GM21529 (cell line): ENCODE results near the gene KCNJ12.
"Not testable (repeated sequence)": the region's sequence is repeated elsewhere in the genome, so short reads cannot be mapped to it uniquely, and the experiment has no call there.

Experiments
- ATAC-seq: cut with Tn5 transposase; IDR thresholded peaks from one replicate; pipeline ENCODE4 v1.9.1; 2021; ENCODE audit not compliant: unreplicated experiment

Gene KCNJ12

DNA sequence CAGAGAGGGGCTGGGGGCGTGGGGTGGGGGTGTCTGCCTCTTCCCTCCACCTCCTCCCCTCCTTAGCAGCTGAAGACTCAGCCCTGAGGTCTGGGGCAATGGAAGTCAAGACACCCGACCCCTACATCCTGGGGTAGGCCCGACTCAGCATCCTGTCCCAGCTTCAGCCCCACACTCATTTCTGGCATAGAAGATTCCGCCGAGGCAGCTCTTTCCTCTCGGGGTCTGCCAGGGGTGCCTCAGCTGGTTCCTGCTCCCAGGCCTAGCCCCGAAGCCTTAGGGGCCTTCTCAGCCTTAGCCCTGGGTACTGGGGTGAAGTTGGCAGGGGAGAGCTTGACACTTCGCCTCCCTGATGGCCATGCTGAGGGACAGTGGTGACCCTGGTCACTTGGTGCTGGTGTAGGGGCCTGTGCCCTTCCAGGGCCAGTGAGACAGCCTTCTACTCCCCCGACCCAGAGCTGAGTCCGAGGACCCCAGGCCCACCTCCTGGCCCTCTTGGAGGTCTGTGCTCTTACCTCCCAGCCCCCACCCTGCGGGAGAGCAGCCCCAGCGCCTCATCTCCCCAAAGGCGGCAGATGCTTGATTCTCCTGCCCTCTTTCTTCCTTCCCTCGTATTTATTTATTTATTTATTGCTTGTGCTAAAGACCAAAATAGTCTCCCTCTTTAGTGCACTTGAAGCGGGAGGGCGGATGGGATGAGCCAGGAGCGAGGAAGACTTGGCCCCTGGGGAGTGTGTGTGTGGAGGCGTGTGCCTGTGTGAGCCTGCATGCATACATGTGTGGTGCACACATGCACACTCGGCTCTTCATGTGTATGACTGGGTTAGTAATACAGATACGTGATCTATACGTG is 42.5 kb downstream of the KCNJ12 start:
- ATAC-seq, result no peak

DNA sequence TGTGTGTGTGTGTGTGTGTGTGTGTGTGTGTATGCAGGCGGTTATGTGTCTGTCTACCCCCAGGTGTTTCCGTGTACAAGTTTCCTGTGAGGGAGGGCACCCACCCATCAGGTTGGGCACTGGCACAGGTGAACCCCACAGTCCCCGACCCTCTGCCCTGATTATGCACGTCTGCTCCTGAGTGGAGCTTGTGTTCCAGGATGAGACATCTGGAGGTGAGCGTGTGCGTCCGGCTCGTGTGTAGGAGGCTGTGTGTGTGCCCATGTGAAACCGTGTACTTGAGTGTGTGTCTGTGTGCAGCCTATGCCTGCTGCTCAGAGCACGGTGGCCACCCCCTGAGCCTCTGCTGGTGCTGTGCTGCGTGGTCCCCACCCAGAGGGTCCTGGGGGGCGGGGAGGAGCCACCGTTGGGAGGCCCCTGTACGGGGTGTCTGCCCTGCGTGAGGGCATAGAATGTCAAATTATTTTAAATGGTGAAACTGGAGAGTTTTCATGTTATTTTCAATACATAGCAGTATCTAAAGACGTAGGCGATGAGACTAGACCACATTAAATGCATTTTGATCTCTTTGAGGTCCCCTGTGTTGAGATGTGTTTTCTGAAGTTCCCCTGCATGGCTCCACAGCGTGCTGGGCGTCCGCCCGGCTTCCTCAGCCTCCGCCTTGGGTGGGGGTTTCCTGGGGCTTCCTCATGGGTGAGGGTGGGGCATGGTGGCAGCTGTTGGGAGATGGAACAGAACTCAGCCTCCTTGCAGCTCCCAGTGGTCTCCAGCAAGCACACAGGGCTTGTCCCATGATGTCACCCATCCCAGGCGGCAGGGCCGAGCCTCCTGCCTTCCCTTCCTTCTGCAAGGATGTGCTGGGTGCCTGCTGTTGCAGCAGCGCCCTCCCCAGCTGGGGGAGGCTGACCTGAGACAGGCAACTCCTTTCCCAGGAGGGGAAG is 43.4 kb downstream of the KCNJ12 start:
- ATAC-seq, result no peak

DNA sequence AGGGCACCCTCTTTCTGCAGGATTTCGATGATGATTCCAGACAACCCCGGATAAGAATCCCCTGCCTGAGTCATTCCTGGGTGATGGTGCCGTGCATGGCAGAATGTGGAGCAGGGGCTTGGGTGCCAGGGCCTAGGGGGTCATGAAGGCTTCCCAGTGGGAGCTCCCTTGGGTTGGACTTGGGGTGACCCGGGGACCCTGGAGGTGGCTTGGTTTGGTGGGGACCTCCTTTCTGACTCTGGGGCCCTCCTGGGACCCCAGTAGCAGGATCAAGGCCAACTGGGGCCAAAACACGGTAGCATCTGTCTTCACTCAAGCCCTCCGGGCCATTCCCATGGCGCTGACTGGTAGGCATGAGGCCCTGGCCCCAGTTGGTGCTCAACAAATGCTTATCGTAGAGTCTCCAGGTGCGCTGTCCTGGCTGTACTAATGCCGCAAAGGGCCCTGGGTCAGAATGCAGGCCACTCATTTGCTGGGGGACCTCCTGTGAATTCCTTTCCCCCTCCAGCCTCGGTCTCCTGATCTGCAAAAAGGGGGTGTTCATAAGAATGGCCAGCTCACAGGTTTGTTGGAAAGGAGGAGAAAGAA is 44.4 kb downstream of the KCNJ12 start:
- ATAC-seq, result not testable (repeated sequence)

DNA sequence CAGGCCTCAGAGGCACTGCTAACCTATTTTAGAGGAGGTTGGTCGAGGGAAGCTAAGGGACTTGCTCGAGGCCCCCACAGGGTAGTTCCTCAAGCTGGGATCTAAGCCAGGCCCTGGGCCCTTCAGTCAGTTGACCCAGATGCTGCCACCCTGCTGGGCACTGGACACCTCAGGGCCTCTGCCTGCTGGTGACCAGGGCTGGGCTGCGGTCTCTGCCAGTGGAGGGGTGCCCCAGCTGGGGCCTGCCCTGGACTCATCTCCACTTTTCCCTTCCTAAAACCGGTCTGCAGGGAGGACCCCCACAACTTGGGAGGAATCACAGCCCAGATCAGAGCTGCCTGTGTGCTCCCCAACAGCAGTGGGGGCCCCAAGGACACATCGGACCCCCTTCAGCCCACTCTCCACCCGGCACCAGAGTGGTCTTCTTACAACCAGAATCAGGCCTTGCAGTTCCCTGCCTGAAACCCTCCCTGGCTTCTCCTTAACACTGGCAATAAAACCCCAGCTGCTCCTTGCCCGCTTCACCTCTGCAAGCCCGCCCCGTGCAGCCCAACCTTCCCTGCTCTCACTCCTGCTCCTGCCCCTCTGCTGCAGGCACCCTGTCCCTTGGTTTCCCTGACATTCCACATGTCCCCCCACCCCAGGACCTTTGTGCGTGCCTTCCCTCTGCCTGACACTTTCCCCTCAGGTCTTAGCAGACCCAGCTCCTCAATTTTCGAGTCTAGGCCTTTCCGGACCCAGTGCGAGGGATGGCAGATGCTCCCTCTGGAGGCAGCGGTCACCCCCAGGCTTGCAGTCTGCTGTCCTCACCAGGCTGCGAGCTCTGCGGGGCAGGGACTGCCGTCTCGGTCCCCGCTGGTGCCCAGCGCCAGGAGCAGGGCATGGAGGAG is 45.5 kb downstream of the KCNJ12 start:
- ATAC-seq, result not testable (repeated sequence)

GRCh38 chr17:21422311-21423189 is 46.4 kb downstream of the KCNJ12 start:
- not testable (repeated sequence) for ATAC-seq

DNA sequence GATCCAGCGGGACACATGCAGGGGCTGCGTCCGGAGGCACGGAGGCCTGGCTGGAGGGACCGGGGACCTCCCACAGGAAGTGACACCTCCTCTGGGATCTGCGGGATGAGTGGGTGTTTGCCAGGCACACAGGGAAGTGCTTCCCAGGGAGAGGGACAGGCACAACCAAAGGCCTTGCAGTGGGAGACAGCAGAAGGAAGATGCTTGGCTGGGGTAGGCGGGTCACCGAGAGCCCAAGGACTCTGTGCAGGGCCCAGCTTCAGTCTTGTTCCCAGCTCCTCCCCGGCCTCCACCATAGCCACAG is 47.0 kb downstream of the KCNJ12 start:
- ATAC-seq, result not testable (repeated sequence)

DNA sequence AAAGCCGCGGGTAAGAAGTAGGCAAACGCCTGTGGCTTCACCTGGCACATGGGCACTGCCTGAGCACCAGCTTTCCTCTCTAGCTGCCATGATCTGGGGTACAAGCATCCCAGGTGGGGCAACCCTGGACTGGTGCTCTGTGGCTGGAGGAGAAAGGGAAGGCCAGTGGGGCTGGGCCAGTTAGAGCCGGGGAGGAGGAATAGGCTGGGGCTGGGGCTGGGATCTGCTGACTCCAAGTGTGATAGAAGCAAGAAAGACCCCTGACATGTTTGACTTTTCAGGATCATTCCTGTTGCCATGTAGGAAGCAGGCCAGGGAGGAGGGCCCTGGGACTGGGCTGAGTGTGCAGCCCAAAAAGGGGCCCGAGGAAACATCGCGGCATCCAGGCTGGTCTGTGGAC is 48.5 kb downstream of the KCNJ12 start:
- ATAC-seq, result not testable (repeated sequence)

- ATAC-seq, result no peak
These were observed 49.2 kb downstream of the KCNJ12 start for GRCh38 chr17:21425321-21425720.

- ATAC-seq, result no peak
These were observed 49.6 kb downstream of the KCNJ12 start for GRCh38 chr17:21425736-21426135.

DNA sequence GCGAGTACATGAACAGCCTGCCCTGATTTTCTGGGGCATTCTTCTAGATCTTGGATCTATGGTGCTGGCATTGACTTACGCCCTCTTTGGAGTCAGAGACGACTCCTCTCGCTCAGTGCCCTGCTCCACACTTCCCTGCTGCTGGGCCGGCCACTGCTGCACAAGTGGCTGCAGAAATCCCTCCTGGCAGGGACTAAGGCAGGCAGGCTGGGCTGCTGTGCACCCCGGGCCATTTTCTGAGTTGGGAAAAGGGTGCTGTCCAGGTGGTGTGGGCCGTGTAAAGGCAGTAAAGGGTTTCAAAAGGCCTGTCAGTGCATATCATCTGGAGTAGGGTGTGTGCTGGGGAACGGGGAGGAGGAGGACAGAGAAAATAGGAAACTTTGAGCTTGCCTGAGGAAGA is 50.1 kb downstream of the KCNJ12 start:
- not testable (repeated sequence) for ATAC-seq

DNA sequence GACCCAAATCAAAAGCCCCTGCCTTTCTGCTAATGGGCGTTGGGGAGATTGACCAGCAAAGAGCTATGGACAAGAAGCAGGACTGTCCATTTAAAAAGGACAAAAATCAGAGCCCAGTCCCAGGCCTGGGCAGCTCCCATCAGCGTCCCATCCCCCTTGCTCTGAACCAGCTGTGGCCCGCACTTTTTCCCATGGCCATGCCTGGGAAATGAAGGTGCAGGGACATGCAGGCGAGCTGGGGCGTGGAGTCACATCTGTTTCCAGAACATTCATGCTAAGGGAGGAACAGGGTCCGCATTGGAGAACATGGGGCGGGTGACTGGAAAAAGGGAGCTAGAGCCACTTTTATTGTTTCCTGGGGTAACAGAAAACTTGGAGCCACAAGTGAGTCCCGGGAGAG is 50.7 kb downstream of the KCNJ12 start:
- ATAC-seq, result not testable (repeated sequence)

- ATAC-seq, result not testable (repeated sequence)
These were observed 51.6 kb downstream of the KCNJ12 start for GRCh38 chr17:21427727-21428126.

GRCh38 chr17:21428752-21429424 is 52.7 kb downstream of the KCNJ12 start:
- ATAC-seq, result not testable (repeated sequence)

DNA sequence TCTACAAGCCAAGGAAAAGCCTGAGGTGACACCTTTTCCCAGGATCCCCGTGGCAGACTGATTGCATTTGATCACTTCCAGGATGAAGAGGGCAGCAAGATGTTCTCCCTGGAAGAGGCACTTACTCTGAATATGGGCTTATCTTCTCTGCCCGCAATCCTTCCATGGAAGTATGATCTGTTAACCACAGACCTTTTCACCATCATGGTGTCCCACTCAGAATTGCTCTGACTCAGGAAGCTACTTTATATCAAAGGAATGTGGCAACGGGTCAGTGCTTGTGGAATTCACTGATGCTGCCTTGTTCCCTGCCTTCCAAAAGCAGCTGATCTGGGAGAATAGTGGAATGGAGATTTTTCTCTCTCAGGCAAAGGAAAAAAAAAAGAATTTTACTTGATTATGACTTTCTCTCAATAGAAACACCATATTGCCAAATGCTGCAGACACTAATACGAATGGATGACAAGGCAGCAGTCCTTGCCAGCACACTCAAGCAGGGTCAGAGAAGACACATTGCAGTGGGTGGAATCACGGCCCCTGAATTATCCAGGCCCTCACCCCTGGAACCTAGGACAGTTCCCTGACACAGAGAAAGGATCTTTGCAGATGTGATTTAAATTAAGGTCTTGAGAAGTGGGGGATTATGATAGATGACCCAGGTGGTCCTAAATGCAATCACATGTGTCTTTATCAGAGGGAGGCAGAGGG is 53.9 kb downstream of the KCNJ12 start:
- not testable (repeated sequence) for ATAC-seq

DNA sequence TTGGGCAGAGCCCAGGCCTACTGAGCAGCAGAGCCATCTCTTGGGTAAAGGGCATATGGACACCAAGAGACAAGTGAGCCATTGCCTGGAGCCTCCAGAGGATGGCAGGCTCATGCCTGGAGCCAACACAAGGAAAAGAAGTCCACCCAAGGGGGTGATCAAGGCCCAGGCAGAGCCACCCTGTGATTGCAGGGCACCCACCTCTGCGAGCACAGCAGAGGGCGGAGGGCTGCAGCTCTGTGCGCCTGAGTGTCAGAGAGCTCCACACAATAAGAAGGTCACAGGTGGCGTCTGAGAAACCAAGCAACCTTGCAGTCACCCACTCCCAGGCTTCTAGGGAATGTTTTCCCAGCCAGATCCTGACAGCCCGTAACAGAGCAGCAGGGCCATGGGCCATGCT is 57.8 kb downstream of the KCNJ12 start:
- not testable (repeated sequence) for ATAC-seq

DNA sequence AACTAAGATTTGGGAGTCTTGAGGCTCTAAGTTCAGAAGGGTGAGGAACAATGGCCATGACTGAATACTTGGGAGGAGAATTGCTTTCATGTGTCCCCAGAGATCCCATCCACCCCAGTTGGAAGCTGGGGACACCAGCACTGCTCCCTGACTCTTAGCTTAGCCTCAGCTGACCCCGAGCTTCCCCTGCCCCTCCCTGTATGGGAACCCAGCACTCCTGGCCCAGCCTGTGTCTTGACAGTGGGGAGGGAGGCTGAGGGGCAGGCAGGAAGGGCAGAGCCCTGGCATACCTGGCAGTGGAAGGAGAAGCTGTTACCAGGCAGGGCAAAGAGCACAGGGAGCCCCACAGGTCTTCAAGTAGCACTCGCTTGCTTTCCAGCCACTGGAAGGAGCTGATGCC is 58.8 kb downstream of the KCNJ12 start:
- not testable (repeated sequence) for ATAC-seq

DNA sequence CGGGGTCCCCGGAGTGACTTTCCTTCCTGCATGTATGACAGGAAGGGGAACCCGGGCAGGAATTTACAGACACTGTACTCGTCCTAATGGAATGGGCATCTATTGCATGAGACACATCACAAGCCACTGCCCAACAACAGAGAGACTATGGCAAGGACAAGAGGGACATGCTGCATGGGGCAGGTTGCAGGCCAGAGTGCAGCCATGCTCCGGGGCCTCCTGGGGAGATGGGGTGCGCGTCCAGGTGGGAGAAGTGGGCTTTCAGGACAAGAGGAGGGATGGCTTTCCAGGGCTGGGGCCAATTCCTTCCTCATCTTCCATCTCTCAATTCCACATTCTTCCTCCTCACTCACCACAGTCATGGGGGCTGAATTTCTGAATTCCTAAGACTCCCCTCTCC is 60.3 kb downstream of the KCNJ12 start:
- not testable (repeated sequence) for ATAC-seq
